ENCODE measurements around the gene CAPS2.

- TF ChIP-seq CTCF (conservative IDR thresholded peaks at IDR 0.05) (no peak), ZFX (IDR thresholded peaks at IDR 0.05) (no peak)
Measured at GRCh38 chr12:75302225-75302624, 27.9 kb downstream of the CAPS2 start.
